ENCODE data around the gene TNC. TPM values are rescaled to one million over a fixed set of nuclear protein-coding genes. Genes with fewer than 3 reads are reported as not detected.

Gene TNC
- 233 and 648 TPM in 2 replicates for polyA plus RNA-seq (2011; rRNA removed)
- 301 and 361 TPM in 2 replicates for polyA minus RNA-seq (2011; rRNA and poly(A)+ RNA removed)

GRCh38 chr9:115117999-115118878, at the start of gene TNC:
Gene TNC (minus strand): TSS chr9:115118157. CDS start chr9:115091018, 27,139 bp downstream.
- H3K27me3 ChIP-seq (ENCODE audit: control insufficient read depth, insufficient read depth, low read length): no peaks in the 10 kb centered on the region
- H3K36me3 ChIP-seq (ENCODE audit: control insufficient read depth, insufficient read depth, low read length): no peaks in the 10 kb centered on the region
- no peak for TF ChIP-seq CTCF (IDR thresholded peaks at IDR 0.05; ENCODE audit: insufficient read depth, low read depth, low read length)
- H3K4me3 ChIP-seq (ENCODE audit: low read depth, low read length): peak within 1 kb of the TSS; percentile 50
- CTCF ChIA-PET: interaction anchor here (0.5 to 1.8 kb wide), 9 partner anchors 11 to 406 kb away, joined by 3 to 5 read pairs (median 3); no protein-coding TSS in a partner anchor
- no peak for DNase-seq (ENCODE audit: low read depth)
- POLR2A ChIA-PET: interaction anchor here (0.5 to 0.7 kb wide), 3 partner anchors 60 to 372 kb away, joined by 3 to 4 read pairs (median 4); no protein-coding TSS in a partner anchor

- H3K4me3 ChIP-seq (ENCODE audit: low read depth, low read length): no peak overlapping the region
- CTCF ChIA-PET: interaction anchor here (1.6 to 2.2 kb wide), 2 partner anchors 38 to 49 kb away, joined by 4 to 5 read pairs; partner anchors contain the start of gene TNC
- POLR2A ChIA-PET: no interaction called here
- peak; percentile 60 for DNase-seq (ENCODE audit: low read depth)
- no peaks in the 10 kb centered on the region for H3K36me3 ChIP-seq (ENCODE audit: control insufficient read depth, insufficient read depth, low read length)
- H3K27me3 ChIP-seq (ENCODE audit: control insufficient read depth, insufficient read depth, low read length): no peaks in the 10 kb centered on the region
- no peak for TF ChIP-seq CTCF (IDR thresholded peaks at IDR 0.05; ENCODE audit: insufficient read depth, low read depth, low read length)
These were observed 49.2 kb upstream of the TNC start for GRCh38 chr9:115167175-115167574.

- Histone ChIP-seq H3K4me3 (ENCODE audit: low read depth, low read length) (no peak overlapping the region), H3K36me3 (ENCODE audit: control insufficient read depth, insufficient read depth, low read length) (no peaks in the 10 kb centered on the region), H3K27me3 (ENCODE audit: control insufficient read depth, insufficient read depth, low read length) (no peaks in the 10 kb centered on the region)
- POLR2A ChIA-PET: no interaction called here
- TF ChIP-seq CTCF (IDR thresholded peaks at IDR 0.05; ENCODE audit: insufficient read depth, low read depth, low read length): no peak
- CTCF ChIA-PET: interaction anchor here (0.7 kb wide), 1 partner anchor 1810 kb away, joined by 5 read pairs; no protein-coding TSS in a partner anchor
- DNase-seq (ENCODE audit: low read depth): no peak
These were observed 47.3 kb upstream of the TNC start for GRCh38 chr9:115165233-115165632.

GRCh38 chr9:115164511-115164974, 46.6 kb upstream of the TNC start:
- H3K27me3 ChIP-seq (ENCODE audit: control insufficient read depth, insufficient read depth, low read length): no peaks in the 10 kb centered on the region
- DNase-seq (ENCODE audit: low read depth): no peak
- ChIA-PET POLR2A (no interaction called here), CTCF (interaction anchor here (0.6 to 0.7 kb wide), 4 partner anchors 35 to 1809 kb away, joined by 3 to 5 read pairs (median 4); no protein-coding TSS in a partner anchor)
- no peak for TF ChIP-seq CTCF (IDR thresholded peaks at IDR 0.05; ENCODE audit: insufficient read depth, low read depth, low read length)
- no peaks in the 10 kb centered on the region for H3K36me3 ChIP-seq (ENCODE audit: control insufficient read depth, insufficient read depth, low read length)
- no peak overlapping the region for H3K4me3 ChIP-seq (ENCODE audit: low read depth, low read length)

- CTCF ChIA-PET: no interaction called here
- no peak for TF ChIP-seq CTCF (IDR thresholded peaks at IDR 0.05; ENCODE audit: insufficient read depth, low read depth, low read length)
These were observed 45.0 kb upstream of the TNC start for GRCh38 chr9:115162946-115163345.

More at GRCh38 chr9:115162946-115163345, 45.0 kb upstream of the TNC start:
- Histone ChIP-seq H3K27me3 (ENCODE audit: control insufficient read depth, insufficient read depth, low read length) (no peaks in the 10 kb centered on the region), H3K4me3 (ENCODE audit: low read depth, low read length) (no peak overlapping the region), H3K36me3 (ENCODE audit: control insufficient read depth, insufficient read depth, low read length) (no peaks in the 10 kb centered on the region)
- no peak for DNase-seq (ENCODE audit: low read depth)
- POLR2A ChIA-PET: no interaction called here

Data from BJ (cell line).